LoVo (cell line): ENCODE results near the gene ZNF433.
A peak's percentile ranks its signal among the peaks of the same experiment; 100 is the strongest.

ENCODE experiments used
- DNase-seq: peaks from one replicate; pipeline ENCODE4 v3.0.0-alpha.2; 2016; ENCODE audit warnings: low spot score

ZNF433 gene

DNA sequence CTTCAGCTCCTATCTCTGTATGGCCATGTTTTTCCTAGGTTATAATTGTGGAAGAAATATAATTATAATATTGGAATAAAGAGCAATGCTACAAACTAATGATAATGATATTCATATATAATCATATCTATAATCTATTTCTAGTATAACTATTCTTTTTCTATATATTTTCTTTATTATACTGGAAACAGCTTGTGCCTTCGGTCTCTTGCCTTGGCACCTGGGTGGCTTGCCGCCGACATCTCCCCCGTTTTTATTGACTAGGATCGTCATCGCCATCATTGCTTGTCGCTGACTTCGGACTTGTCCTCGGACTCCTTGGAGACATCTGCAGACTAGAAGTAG, 46.4 kb downstream of the ZNF433 start:
- DNase-seq, result no peak

- DNase-seq, result peak; percentile 73
These were observed 47.8 kb downstream of the ZNF433 start for GRCh38 chr19:11987405-11988281.

GRCh38 chr19:11986754-11987153, 48.7 kb downstream of the ZNF433 start:
- DNase-seq, result no peak

GRCh38 chr19:11984986-11985385, 50.5 kb downstream of the ZNF433 start:
- no peak for DNase-seq

DNA sequence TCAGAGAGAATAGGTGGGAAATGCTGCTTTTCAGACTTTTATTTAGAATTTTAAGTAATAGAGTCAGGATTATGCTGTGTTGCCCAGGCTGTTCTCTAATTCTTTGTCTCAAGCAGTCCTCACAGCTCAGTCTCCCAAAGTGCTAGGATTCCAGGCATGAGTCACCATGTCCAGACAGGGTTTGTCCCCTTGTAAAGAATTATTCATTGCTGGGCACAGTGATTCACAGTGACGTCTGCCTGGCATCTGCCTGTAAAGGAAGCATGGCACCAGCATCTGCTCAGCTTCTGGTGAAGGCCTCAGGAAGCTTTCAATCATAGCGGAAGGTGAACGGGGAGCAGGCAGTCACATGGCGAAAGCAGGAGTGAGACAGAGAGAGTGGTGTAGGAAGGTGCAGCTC, 53.0 kb downstream of the ZNF433 start:
- no peak for DNase-seq

DNA sequence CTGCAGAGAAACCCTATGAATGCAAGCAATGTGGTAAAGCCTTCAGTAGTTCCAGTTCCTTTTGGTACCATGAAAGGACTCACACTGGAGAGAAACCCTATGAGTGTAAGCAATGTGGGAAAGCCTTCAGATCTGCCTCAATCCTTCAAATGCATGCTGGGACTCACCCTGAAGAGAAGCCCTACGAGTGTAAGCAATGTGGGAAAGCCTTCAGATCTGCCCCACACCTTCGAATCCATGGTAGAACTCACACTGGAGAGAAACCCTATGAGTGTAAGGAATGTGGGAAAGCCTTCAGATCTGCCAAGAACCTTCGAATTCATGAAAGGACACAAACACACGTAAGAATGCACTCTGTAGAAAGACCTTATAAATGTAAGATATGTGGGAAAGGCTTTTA, 56.0 kb downstream of the ZNF433 start:
- no peak for DNase-seq

GRCh38 chr19:11978492-11979100, 56.9 kb downstream of the ZNF433 start:
- no peak for DNase-seq

DNA sequence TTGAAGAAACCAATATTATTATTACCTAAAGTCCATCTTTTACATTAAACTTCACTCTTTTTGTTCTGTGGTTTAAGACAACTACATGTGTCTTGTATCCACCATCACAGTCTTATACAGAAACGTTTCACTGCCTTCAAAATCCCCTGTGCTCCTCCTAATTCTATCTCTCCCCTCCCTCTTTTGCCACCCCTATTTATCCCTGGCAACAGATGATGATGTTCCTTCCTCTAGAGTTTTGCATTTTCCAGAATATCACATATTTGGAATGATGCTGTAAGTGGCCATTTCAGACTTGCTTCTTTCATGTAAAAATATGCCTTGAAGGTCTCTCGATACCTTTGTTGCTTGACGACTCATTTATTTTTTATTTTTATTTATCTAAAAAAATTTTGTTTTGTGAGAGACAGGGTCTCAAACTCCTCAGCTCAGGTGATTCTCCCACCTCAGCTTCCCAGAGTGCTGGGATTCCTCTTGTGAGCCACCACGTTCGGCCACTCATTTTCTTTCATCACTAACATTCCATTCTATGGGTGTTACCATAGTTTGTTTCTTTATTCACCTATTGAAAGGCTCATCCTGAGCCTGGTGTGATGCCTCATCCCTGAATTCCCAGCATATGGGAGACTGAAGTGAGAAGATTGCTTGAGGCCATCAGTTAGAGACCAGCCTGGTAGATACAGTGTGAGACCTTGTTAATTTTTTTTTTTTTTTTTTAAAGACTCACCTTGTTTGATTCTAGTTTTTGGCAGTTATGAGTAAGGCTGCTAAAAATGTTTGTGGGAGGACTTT, 62.3 kb downstream of the ZNF433 start:
- no peak for DNase-seq

DNA sequence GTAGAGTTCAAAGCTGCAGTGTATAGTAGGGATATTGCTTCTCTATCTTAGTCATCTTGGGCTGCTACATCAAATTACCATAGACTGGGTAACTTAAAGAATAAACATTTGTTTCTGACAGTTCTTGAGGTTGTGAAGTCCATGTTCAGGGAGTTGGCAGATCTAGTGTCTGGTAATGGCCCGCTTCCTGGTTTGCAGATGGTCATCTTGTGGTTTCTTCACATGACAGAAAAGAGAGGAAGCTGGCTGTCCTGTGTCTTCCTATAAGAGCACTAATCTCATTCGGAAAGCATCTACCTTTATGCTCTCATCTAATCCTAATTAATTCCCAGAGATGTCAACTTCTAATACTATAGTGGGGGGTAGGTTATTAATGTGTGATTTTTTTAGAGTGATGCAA, 64.4 kb downstream of the ZNF433 start:
- no peak for DNase-seq

GRCh38 chr19:11970174-11970573, 65.3 kb downstream of the ZNF433 start:
- no peak for DNase-seq

GRCh38 chr19:11964858-11965645, 70.4 kb downstream of the ZNF433 start, which contains the start of gene ZNF763:
ZNF763 (plus strand) TSS chr19:11965040; CDS start chr19:11965209, 169 bp downstream.
- peak; percentile 16 for DNase-seq
